NCI-H1092 (cell line): ENCODE results near the gene ERC2.

Source experiments
- DNase-seq: peaks from one replicate; lab custom pipeline; 2025; lab: John Stamatoyannopoulos, UW

The ERC2 gene

GRCh38 chr3:56187051-56187450 lies 281.2 kb downstream of the ERC2 start:
- DNase-seq, result no peak

DNA sequence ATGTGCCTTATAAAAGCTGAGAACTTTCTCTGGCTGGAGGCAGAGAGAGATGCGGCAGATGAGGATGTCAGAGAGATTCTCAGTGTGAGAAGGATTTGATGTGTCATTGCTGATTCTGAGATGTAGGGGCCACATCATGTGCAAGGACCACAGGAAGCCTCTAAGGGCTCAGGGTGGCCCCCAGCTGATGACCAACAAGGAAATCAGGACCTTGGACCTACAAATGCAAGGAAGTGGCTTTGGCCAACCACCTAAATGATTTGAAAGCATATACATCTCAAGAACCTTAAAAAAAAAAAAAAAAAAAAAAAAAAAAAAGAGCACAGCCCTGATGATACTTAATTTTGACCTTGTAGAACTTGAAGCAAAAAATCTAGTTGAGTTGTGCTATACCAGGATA lies 282.4 kb downstream of the ERC2 start:
- DNase-seq, result no peak

DNA sequence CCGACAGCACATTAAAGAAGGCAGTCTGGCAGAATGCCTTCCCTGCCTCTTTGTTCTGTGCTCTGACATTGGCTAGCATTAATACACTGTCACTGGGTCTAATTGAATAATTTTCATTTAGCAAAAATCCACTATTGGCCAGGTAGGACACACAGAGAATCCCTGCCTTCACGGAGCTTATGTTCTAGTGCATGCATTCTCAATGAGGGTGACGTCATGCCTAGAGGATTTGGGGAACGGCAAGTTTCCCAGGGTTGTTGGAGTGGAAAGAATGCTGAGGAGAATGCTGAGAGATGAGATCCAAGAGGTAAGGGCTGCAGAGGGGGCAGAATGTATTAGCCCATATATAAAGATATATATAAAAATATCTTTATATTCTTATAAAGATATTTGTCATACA lies 284.7 kb downstream of the ERC2 start:
- no peak for DNase-seq

- no peak for DNase-seq
These were observed 287.8 kb downstream of the ERC2 start for GRCh38 chr3:56180433-56180832.

GRCh38 chr3:56173601-56174000 lies 294.7 kb downstream of the ERC2 start:
- DNase-seq, result no peak

- DNase-seq, result no peak
These were observed 303.8 kb downstream of the ERC2 start for GRCh38 chr3:56164436-56164835.

GRCh38 chr3:56157693-56158362 lies 310.4 kb downstream of the ERC2 start:
- no peak for DNase-seq

GRCh38 chr3:56154297-56154696 lies 314.0 kb downstream of the ERC2 start:
- no peak for DNase-seq

- no peak for DNase-seq
These were observed 320.9 kb downstream of the ERC2 start for GRCh38 chr3:56147354-56147753.

DNA sequence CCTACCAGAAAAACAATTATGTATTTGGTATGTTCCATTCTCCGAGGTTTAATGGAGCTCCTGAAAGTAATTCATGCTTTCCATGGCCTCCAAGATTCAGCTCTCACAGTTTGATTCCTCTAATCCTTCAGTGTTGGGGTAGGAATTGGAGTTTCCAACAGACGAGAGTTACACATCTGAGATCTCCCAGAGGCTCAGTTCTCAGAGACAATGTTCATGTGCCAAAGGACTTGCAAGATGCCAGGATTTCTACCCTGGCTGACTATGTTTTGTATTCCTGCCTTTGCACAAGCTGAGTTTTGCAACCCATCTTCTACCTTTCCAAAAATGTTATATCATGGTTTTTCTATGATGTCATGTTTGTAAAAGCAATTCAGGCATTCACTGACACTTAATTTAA lies 322.9 kb downstream of the ERC2 start:
- DNase-seq, result no peak

DNA sequence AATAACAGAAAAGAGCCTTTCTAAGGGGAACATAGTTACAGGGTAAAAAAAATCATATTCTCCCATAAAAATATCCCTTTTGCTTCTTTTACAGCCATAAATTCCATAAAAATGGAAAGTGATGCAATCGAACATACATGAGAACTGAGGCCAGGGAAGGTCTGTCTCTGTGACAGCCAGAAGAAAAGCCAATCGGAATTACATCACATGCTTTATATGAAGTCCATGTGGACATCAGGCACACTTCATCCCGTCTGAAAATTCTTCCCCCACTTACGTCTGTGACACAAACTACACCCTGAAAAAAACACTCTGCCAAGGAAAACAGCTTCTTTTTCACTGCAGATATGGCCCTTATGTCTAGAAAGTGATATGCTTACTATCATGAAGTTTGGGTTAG lies 323.5 kb downstream of the ERC2 start:
- DNase-seq, result no peak

GRCh38 chr3:56137415-56137814 lies 330.9 kb downstream of the ERC2 start:
- peak; percentile 34 for DNase-seq

DNA sequence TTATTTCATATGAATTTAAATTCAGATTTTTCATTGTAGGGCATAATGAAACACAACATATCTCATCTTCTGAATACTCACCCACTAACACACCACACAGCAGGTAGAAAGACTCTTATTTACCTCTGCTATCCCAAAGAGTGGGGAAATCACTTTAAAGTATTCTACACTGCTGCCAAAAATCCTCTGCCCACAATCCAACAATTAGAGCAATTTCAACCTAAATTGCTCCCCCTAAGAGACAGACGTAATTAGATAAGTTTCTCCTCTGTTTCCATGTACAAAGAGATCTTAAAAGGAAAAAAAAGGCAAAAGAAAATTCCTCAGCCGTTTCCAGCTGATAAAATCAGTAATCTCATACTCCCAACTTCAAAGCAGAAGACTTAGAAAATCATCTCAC lies 331.8 kb downstream of the ERC2 start:
- DNase-seq, result no peak

GRCh38 chr3:56135941-56136340 lies 332.3 kb downstream of the ERC2 start:
- no peak for DNase-seq

- no peak for DNase-seq
These were observed 334.8 kb downstream of the ERC2 start for GRCh38 chr3:56133423-56133822.

- no peak for DNase-seq
These were observed 335.5 kb downstream of the ERC2 start for GRCh38 chr3:56132762-56133161.

DNA sequence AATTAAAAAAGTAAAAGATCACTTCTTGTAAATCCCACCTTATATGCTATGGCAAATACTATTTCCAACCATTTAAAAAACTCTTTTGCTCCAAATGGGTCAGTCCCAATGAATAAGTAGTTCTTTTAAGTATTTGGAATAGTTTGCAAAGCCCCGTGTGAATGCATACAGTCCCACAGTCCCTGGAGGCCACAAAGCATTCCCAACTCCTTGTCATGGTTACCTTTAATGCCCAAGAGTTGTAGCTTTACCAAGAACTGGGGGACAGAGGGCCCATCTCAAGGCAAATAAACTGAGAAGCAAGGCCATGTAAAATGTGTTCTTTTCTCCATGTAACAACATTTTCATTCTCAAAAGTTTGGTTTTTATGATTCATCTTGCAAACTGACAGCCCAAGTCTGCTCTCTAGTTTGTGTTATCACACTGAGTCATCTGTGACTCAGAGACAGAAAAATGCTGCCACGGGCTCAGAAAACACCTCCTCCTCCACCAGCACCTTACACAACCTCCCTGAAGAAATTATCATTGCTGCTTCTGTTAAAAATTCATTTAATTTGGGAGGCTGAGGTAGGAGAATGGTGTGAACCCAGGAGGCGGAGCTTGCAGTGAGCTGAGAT lies 336.2 kb downstream of the ERC2 start:
- DNase-seq, result no peak

GRCh38 chr3:56130036-56130435 lies 338.2 kb downstream of the ERC2 start:
- no peak for DNase-seq

- DNase-seq, result no peak
These were observed 341.6 kb downstream of the ERC2 start for GRCh38 chr3:56126632-56127031.

- DNase-seq, result no peak
These were observed 342.8 kb downstream of the ERC2 start for GRCh38 chr3:56125358-56126005.

GRCh38 chr3:56124546-56124945 lies 343.7 kb downstream of the ERC2 start:
- DNase-seq, result no peak

- no peak for DNase-seq
These were observed 344.8 kb downstream of the ERC2 start for GRCh38 chr3:56123487-56123886.

GRCh38 chr3:56122911-56123310 lies 345.4 kb downstream of the ERC2 start:
- DNase-seq, result no peak

- DNase-seq, result no peak
These were observed 346.6 kb downstream of the ERC2 start for GRCh38 chr3:56121716-56122115.
